Body of pancreas (tissue), 4 donors: ENCODE data around the gene SPATA19.

Experiments used
- CTCF ChIP-seq, 7 experiments: fragments of 450-650 bp in 4 of 7; fragments of 200-600 bp in 3 of 7; sonication (generic) in 3 of 7; IDR thresholded peaks; one replicate each; pipeline ENCODE4 v1.5.1; 2016 to 2019; ENCODE audit warnings: antibody characterized with exemption in 7 of 7
- POLR2A ChIP-seq, 3 donors: fragments of 450-650 bp; IDR thresholded peaks; one replicate each; pipeline ENCODE4 v1.6.1; 2016; ENCODE audit warnings: antibody characterized with exemption in 3 of 3, mild to moderate bottlenecking in 2 of 3

- TF ChIP-seq CTCF (IDR thresholded peaks at IDR 0.05) (no peak), POLR2A (IDR thresholded peaks at IDR 0.05) (no peak)
These were observed 48.1 kb upstream of the SPATA19 start for GRCh38 chr11:133893381-133893780.
